ENCODE measurements around the gene ALK. TPM values are rescaled to one million over a fixed set of nuclear protein-coding genes. Genes with fewer than 3 reads are reported as not detected.

Gene ALK
- total RNA-seq, 2 donors from 2014 or later = 0.16 to 0.26 TPM

- Histone ChIP-seq H3K27me3 (no peaks in the 10 kb centered on the region), H3K4me3 (no peak overlapping the region), H3K9me3 (peaks cover 0 to 5% of the 10 kb centered on the region in 2 donors), H3K27ac (no peak overlapping the region), H3K36me3 (no peaks in the 10 kb centered on the region), H3K4me1 (no peaks in the 10 kb centered on the region)
- DNase-seq (ENCODE audit: low spot score) = no peak
- no peak for TF ChIP-seq CTCF (IDR thresholded peaks at IDR 0.05)
Observed at GRCh38 chr2:29420999-29421782, 500.2 kb downstream of the ALK start.

GRCh38 chr2:29420464-29420863 lies 500.9 kb downstream of the ALK start:
- Histone ChIP-seq H3K27me3 (no peaks in the 10 kb centered on the region), H3K27ac (no peak overlapping the region)
- TF ChIP-seq CTCF (IDR thresholded peaks at IDR 0.05) = no peak

GRCh38 chr2:29417630-29418029 lies 503.8 kb downstream of the ALK start:
- Histone ChIP-seq H3K27me3 (no peaks in the 10 kb centered on the region), H3K27ac (no peak overlapping the region), H3K36me3 (no peaks in the 10 kb centered on the region), H3K9me3 (no peaks in the 10 kb centered on the region), H3K4me3 (no peak overlapping the region), H3K4me1 (no peaks in the 10 kb centered on the region)
- DNase-seq (ENCODE audit: low spot score) = no peak
- no peak for TF ChIP-seq CTCF (IDR thresholded peaks at IDR 0.05)

More at GRCh38 chr2:29420464-29420863, 500.9 kb downstream of the ALK start:
- Histone ChIP-seq H3K4me1 (no peaks in the 10 kb centered on the region), H3K9me3 (no peaks in the 10 kb centered on the region), H3K4me3 (no peak overlapping the region), H3K36me3 (no peaks in the 10 kb centered on the region)
- DNase-seq (ENCODE audit: low spot score) = no peak

- H3K27me3 ChIP-seq = no peaks in the 10 kb centered on the region
- no peak for DNase-seq (ENCODE audit: low spot score)
- H3K4me3 ChIP-seq = no peak overlapping the region
- no peaks in the 10 kb centered on the region for H3K4me1 ChIP-seq
- H3K36me3 ChIP-seq = no peaks in the 10 kb centered on the region
- no peak overlapping the region for H3K27ac ChIP-seq
- no peaks in the 10 kb centered on the region for H3K9me3 ChIP-seq
- TF ChIP-seq CTCF (IDR thresholded peaks at IDR 0.05) = no peak
Observed at GRCh38 chr2:29412197-29412925, 509.0 kb downstream of the ALK start.

- no peak for TF ChIP-seq CTCF (IDR thresholded peaks at IDR 0.05)
- no peaks in the 10 kb centered on the region for H3K36me3 ChIP-seq
- H3K4me3 ChIP-seq = no peak overlapping the region
- H3K27ac ChIP-seq = no peak overlapping the region
- no peaks in the 10 kb centered on the region for H3K27me3 ChIP-seq
- no peaks in the 10 kb centered on the region for H3K9me3 ChIP-seq
- no peaks in the 10 kb centered on the region for H3K4me1 ChIP-seq
- DNase-seq (ENCODE audit: low spot score) = no peak
Observed at GRCh38 chr2:29405707-29406106, 515.7 kb downstream of the ALK start.

Data from right atrium auricular region (tissue), 2 donors.